ENCODE results near the gene HNRNPL.

Gene HNRNPL

GRCh38 chr19:38849860-38850435, at the start of gene HNRNPL:
Gene HNRNPL, minus strand, starts transcription at chr19:38849986. Its CDS starts 20 bp downstream, at chr19:38849966.
- no peaks in the 10 kb centered on the region for H3K27me3 ChIP-seq (ENCODE audit: control insufficient read depth, low read length)
- peaks cover 51% of the 10 kb centered on the region for H3K4me1 ChIP-seq (ENCODE audit: control insufficient read depth, low read length)
- H3K27ac ChIP-seq (ENCODE audit: low read depth, low read length), result peak within 1 kb of the TSS; percentile 90
- peaks cover 10% of the 10 kb centered on the region for H3F3A ChIP-seq (ENCODE audit: control insufficient read depth, insufficient read depth)
- H3K9me3 ChIP-seq (ENCODE audit: control insufficient read depth, insufficient read depth, low read length), result no peaks in the 10 kb centered on the region
- H3K4me3 ChIP-seq (ENCODE audit: low read length), result peak within 1 kb of the TSS; percentile 94
- TF ChIP-seq CTCF (IDR thresholded peaks at IDR 0.05; ENCODE audit: low read depth, low read length, poor library complexity, severe bottlenecking) (peak; percentile 25), EZH2phosphoT487 (IDR thresholded peaks at IDR 0.05; ENCODE audit: borderline replicate concordance, low read length) (no peak)
- peaks cover 24% of the 10 kb centered on the region for H4K20me1 ChIP-seq (ENCODE audit: control insufficient read depth, insufficient read depth, low read depth, low read length)
- peak within 1 kb of the TSS; percentile 97 for H3K4me2 ChIP-seq (ENCODE audit: low read length)
- peaks cover 65% of the 10 kb centered on the region for H3K79me2 ChIP-seq (ENCODE audit: control insufficient read depth, low read length)
- no peaks in the 10 kb centered on the region for H3K9me2 ChIP-seq (replicated peaks; ENCODE audit: control insufficient read depth, low read length)
- peaks cover 52% of the 10 kb centered on the region for H3K36me3 ChIP-seq (ENCODE audit: control insufficient read depth, low read length)

GRCh38 chr19:38898788-38899446, 49.1 kb upstream of the HNRNPL start:
- H3K4me3 ChIP-seq (ENCODE audit: low read length), result peak overlapping the region; percentile 93
- H3F3A ChIP-seq (ENCODE audit: control insufficient read depth, insufficient read depth), result no peaks in the 10 kb centered on the region
- H3K36me3 ChIP-seq (ENCODE audit: control insufficient read depth, low read length), result peaks cover 7% of the 10 kb centered on the region
- peaks cover 34% of the 10 kb centered on the region for H3K79me2 ChIP-seq (ENCODE audit: control insufficient read depth, low read length)
- TF ChIP-seq CTCF (IDR thresholded peaks at IDR 0.05; ENCODE audit: low read depth, low read length, poor library complexity, severe bottlenecking), result no peak
- TF ChIP-seq EZH2phosphoT487 (IDR thresholded peaks at IDR 0.05; ENCODE audit: borderline replicate concordance, low read length), result no peak
- no peaks in the 10 kb centered on the region for H3K27me3 ChIP-seq (ENCODE audit: control insufficient read depth, low read length)
- H3K9me2 ChIP-seq (replicated peaks; ENCODE audit: control insufficient read depth, low read length), result no peaks in the 10 kb centered on the region
- H4K20me1 ChIP-seq (ENCODE audit: control insufficient read depth, insufficient read depth, low read depth, low read length), result no peaks in the 10 kb centered on the region
- H3K9me3 ChIP-seq (ENCODE audit: control insufficient read depth, insufficient read depth, low read length), result peaks cover 5% of the 10 kb centered on the region
- H3K4me1 ChIP-seq (ENCODE audit: control insufficient read depth, low read length), result peaks cover 20% of the 10 kb centered on the region
- peak overlapping the region; percentile 88 for H3K4me2 ChIP-seq (ENCODE audit: low read length)
- no peak overlapping the region for H3K27ac ChIP-seq (ENCODE audit: low read depth, low read length)

- Histone ChIP-seq H4K20me1 (ENCODE audit: control insufficient read depth, insufficient read depth, low read depth, low read length) (no peaks in the 10 kb centered on the region), H3F3A (ENCODE audit: control insufficient read depth, insufficient read depth) (no peaks in the 10 kb centered on the region), H3K27ac (ENCODE audit: low read depth, low read length) (no peak overlapping the region), H3K36me3 (ENCODE audit: control insufficient read depth, low read length) (no peaks in the 10 kb centered on the region), H3K27me3 (ENCODE audit: control insufficient read depth, low read length) (no peaks in the 10 kb centered on the region), H3K79me2 (ENCODE audit: control insufficient read depth, low read length) (peaks cover 1% of the 10 kb centered on the region), H3K4me3 (ENCODE audit: low read length) (no peak overlapping the region), H3K9me2 (replicated peaks; ENCODE audit: control insufficient read depth, low read length) (no peaks in the 10 kb centered on the region), H3K4me2 (ENCODE audit: low read length) (no peak overlapping the region), H3K9me3 (ENCODE audit: control insufficient read depth, insufficient read depth, low read length) (no peaks in the 10 kb centered on the region), H3K4me1 (ENCODE audit: control insufficient read depth, low read length) (peaks cover 10% of the 10 kb centered on the region)
- TF ChIP-seq CTCF (IDR thresholded peaks at IDR 0.05; ENCODE audit: low read depth, low read length, poor library complexity, severe bottlenecking) (no peak), EZH2phosphoT487 (IDR thresholded peaks at IDR 0.05; ENCODE audit: borderline replicate concordance, low read length) (no peak)
Observed at GRCh38 chr19:38894968-38895367, 45.2 kb upstream of the HNRNPL start.
